Measurements from ENCODE around the gene PXDN. TPM values are rescaled to one million over a fixed set of nuclear protein-coding genes. Genes with fewer than 3 reads are reported as not detected.

PXDN gene
- total and polyA plus RNA-seq, 8 donors, result 2.0 to 21.1 (median 4.2) TPM

DNA sequence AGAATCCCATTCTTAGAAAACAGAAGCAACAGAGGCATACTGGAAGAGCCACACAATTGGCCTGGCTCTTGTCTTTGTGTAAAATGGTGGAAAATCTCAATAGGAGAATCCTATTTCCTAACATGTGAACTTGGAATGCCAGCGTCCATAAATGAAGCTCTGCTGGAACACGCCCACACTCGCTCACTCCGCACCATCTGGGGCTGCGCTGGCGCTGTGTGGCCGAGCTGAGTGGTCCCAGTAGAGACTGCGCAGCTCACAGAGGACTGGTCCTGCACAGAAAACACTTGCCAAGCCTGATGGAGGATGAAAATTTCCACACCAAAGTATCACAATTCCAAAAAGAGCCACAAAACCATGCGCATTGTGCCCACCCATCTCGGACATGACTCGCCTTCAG lies 56.2 kb downstream of the PXDN start:
- Histone ChIP-seq H3K27ac (no peak overlapping the region), H3K4me1 (no peaks in the 10 kb centered on the region), H3K4me3 (no peak overlapping the region), H3K9me3 (no peaks in the 10 kb centered on the region), H3K27me3 (no peaks in the 10 kb centered on the region), H3K36me3 (no peaks in the 10 kb centered on the region)
- WGBS, 2 donors, result 87 to 91% methylated on average over 11 of the region's 11 CpGs
- intact Hi-C loops (cut with DNase I), result no loop called here
- ATAC-seq (no peak), FAIRE-seq (no peak), DNase-seq (no peak)
- TF ChIP-seq, protein P1, sequence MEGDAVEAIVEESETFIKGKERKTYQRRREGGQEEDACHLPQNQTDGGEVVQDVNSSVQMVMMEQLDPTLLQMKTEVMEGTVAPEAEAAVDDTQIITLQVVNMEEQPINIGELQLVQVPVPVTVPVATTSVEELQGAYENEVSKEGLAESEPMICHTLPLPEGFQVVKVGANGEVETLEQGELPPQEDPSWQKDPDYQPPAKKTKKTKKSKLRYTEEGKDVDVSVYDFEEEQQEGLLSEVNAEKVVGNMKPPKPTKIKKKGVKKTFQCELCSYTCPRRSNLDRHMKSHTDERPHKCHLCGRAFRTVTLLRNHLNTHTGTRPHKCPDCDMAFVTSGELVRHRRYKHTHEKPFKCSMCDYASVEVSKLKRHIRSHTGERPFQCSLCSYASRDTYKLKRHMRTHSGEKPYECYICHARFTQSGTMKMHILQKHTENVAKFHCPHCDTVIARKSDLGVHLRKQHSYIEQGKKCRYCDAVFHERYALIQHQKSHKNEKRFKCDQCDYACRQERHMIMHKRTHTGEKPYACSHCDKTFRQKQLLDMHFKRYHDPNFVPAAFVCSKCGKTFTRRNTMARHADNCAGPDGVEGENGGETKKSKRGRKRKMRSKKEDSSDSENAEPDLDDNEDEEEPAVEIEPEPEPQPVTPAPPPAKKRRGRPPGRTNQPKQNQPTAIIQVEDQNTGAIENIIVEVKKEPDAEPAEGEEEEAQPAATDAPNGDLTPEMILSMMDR (IDR thresholded peaks at IDR 0.05), result no peak

DNA sequence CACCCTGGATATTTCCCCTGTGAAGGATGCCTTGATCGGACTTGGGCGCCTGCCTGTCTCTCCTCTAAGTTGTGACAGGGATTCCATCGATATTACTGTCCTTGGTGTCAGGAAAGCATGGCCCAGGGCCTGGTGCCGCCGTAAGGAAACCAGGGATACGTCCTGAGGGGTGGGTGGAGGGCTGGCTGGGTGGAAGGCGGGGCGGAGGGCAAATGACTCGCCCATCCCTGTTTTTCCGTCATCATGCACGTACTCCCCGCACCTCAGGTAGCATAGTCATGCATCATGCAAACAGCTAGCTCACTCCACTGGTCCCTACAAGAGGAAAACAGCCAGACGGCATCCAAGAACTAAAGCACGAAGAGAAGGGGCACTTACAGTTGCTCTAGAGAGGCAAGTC lies 57.1 kb downstream of the PXDN start:
- TF ChIP-seq, protein P1 (IDR thresholded peaks at IDR 0.05), result no peak
- Histone ChIP-seq H3K4me1 (no peaks in the 10 kb centered on the region), H3K27ac (no peak overlapping the region), H3K4me3 (no peak overlapping the region), H3K36me3 (no peaks in the 10 kb centered on the region), H3K9me3 (no peaks in the 10 kb centered on the region), H3K27me3 (no peaks in the 10 kb centered on the region)
- intact Hi-C loops (cut with DNase I), result no loop called here
- no peak for ATAC-seq
- no peak for FAIRE-seq
- WGBS, 2 donors, result 80 to 83% methylated on average over 14 of the region's 14 CpGs
- no peak for DNase-seq

DNA sequence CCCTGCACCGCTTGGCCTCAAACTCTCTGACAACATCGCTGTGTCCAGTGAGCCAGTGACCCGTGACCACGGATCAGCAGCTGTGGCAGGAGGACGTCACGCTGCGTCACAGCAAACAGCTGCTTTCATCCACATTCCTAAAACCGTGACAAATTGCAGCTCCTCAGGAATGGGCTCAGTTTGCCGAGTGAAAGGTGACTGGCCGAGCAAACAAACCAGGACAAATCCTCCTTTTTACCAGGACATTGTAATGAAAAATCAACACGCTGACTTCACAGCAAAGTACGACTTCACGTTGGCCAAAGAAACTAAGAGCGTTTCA lies 57.6 kb downstream of the PXDN start:
- TF ChIP-seq, protein P1 (IDR thresholded peaks at IDR 0.05), result no peak
- intact Hi-C loops (cut with DNase I), result no loop called here
- DNase-seq (no peak), ATAC-seq (no peak), FAIRE-seq (no peak)
- 61 to 71% methylated on average over 14 of the region's 14 CpGs for WGBS, 2 donors
- Histone ChIP-seq H3K4me3 (no peak overlapping the region), H3K27ac (no peak overlapping the region), H3K9me3 (no peaks in the 10 kb centered on the region), H3K36me3 (no peaks in the 10 kb centered on the region), H3K27me3 (no peaks in the 10 kb centered on the region), H3K4me1 (no peaks in the 10 kb centered on the region)

DNA sequence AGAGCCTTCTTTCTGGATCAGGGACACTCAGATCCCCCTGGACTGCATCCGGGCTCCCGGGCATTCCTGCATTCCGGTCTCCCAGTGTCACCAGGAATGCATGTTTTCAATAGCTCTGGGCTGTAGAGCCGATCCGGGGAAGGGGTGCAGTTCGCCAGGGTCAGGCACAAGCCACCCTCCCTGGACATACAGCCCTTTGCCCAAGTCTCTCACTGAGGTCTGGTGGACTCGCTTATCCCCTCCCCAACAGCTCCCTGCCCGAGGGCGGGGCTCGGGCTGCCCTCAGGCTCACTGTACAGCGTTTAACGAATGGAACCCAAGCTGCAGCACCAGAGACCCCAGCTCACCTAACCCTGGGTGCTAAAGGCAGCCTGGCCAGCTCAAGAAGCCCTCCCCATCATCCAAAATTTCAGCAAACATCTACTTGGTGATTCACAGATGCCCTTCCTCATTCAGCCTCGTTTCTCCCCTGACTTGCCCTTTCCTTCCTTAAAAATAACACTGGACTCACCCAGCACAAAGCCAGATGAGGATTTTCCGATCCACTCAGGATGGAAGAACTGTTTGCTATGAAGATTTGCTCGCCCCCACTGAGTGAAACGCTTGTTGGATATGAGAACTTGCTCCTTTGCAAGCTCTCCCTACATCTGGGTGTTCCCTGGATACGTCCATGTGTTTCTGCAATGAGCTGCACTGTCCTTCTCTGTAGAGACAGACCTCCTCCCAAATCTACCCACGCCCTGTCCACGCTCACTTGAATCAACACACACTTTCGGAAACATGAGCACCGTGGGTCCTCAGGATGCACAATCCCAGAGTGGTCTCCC lies 58.1 kb downstream of the PXDN start:
- no peak overlapping the region for H3K4me3 ChIP-seq
- DNase-seq (no peak), ATAC-seq (no peak), FAIRE-seq (no peak)
- H3K27ac ChIP-seq, result no peak overlapping the region
- no peaks in the 10 kb centered on the region for H3K9me3 ChIP-seq
- H3K4me1 ChIP-seq, result no peaks in the 10 kb centered on the region
- no peaks in the 10 kb centered on the region for H3K36me3 ChIP-seq
- intact Hi-C loops (cut with DNase I), result no loop called here
- TF ChIP-seq, protein P1 (IDR thresholded peaks at IDR 0.05), result no peak
- 56 to 70% methylated on average over 21 of the region's 21 CpGs for WGBS, 2 donors
- H3K27me3 ChIP-seq, result no peaks in the 10 kb centered on the region
